ENCODE measurements around the gene GLO1.

The GLO1 gene

GRCh38 chr6:38722727-38723334 lies 19.9 kb upstream of the GLO1 start:
- Histone ChIP-seq H3K27me3 (ENCODE audit: control insufficient read depth, insufficient read depth, low read length) (no peaks in the 10 kb centered on the region), H3K4me3 (ENCODE audit: low read depth, low read length) (no peak overlapping the region), H3K9ac (ENCODE audit: low read depth, low read length) (no peak overlapping the region), H3K9me3 (ENCODE audit: control insufficient read depth, insufficient read depth, low read length) (no peaks in the 10 kb centered on the region), H3K36me3 (ENCODE audit: control insufficient read depth, insufficient read depth, low read length) (no peaks in the 10 kb centered on the region), H3K4me1 (ENCODE audit: control insufficient read depth, insufficient read depth, low read length) (no peaks in the 10 kb centered on the region)

- H3K4me1 ChIP-seq (ENCODE audit: control insufficient read depth, insufficient read depth, low read length) = no peaks in the 10 kb centered on the region
- no peaks in the 10 kb centered on the region for H3K36me3 ChIP-seq (ENCODE audit: control insufficient read depth, insufficient read depth, low read length)
- no peaks in the 10 kb centered on the region for H3K27me3 ChIP-seq (ENCODE audit: control insufficient read depth, insufficient read depth, low read length)
- H3K4me3 ChIP-seq (ENCODE audit: low read depth, low read length) = no peak overlapping the region
- H3K9ac ChIP-seq (ENCODE audit: low read depth, low read length) = no peak overlapping the region
- H3K9me3 ChIP-seq (ENCODE audit: control insufficient read depth, insufficient read depth, low read length) = no peaks in the 10 kb centered on the region
Measured at GRCh38 chr6:38722038-38722437, 19.1 kb upstream of the GLO1 start.

GRCh38 chr6:38720295-38720694 lies 17.4 kb upstream of the GLO1 start:
- H3K27me3 ChIP-seq (ENCODE audit: control insufficient read depth, insufficient read depth, low read length) = peaks cover 9% of the 10 kb centered on the region
- no peaks in the 10 kb centered on the region for H3K9me3 ChIP-seq (ENCODE audit: control insufficient read depth, insufficient read depth, low read length)
- no peaks in the 10 kb centered on the region for H3K4me1 ChIP-seq (ENCODE audit: control insufficient read depth, insufficient read depth, low read length)
- H3K9ac ChIP-seq (ENCODE audit: low read depth, low read length) = no peak overlapping the region
- H3K4me3 ChIP-seq (ENCODE audit: low read depth, low read length) = no peak overlapping the region
- no peaks in the 10 kb centered on the region for H3K36me3 ChIP-seq (ENCODE audit: control insufficient read depth, insufficient read depth, low read length)

- H3K4me1 ChIP-seq (ENCODE audit: control insufficient read depth, insufficient read depth, low read length) = no peaks in the 10 kb centered on the region
- no peak overlapping the region for H3K9ac ChIP-seq (ENCODE audit: low read depth, low read length)
- peaks cover 16% of the 10 kb centered on the region for H3K27me3 ChIP-seq (ENCODE audit: control insufficient read depth, insufficient read depth, low read length)
- H3K4me3 ChIP-seq (ENCODE audit: low read depth, low read length) = no peak overlapping the region
- H3K36me3 ChIP-seq (ENCODE audit: control insufficient read depth, insufficient read depth, low read length) = no peaks in the 10 kb centered on the region
- H3K9me3 ChIP-seq (ENCODE audit: control insufficient read depth, insufficient read depth, low read length) = no peaks in the 10 kb centered on the region
Measured at GRCh38 chr6:38719358-38719757, 16.4 kb upstream of the GLO1 start.

- Histone ChIP-seq H3K4me1 (ENCODE audit: control insufficient read depth, insufficient read depth, low read length) (no peaks in the 10 kb centered on the region), H3K27me3 (ENCODE audit: control insufficient read depth, insufficient read depth, low read length) (peaks cover 29% of the 10 kb centered on the region), H3K36me3 (ENCODE audit: control insufficient read depth, insufficient read depth, low read length) (no peaks in the 10 kb centered on the region), H3K9ac (ENCODE audit: low read depth, low read length) (no peak overlapping the region), H3K4me3 (ENCODE audit: low read depth, low read length) (no peak overlapping the region), H3K9me3 (ENCODE audit: control insufficient read depth, insufficient read depth, low read length) (no peaks in the 10 kb centered on the region)
Measured at GRCh38 chr6:38716825-38717224, 13.9 kb upstream of the GLO1 start.

- no peak within 1 kb of the TSS for H3K9ac ChIP-seq (ENCODE audit: low read depth, low read length)
- H3K27me3 ChIP-seq (ENCODE audit: control insufficient read depth, insufficient read depth, low read length) = peaks cover 29% of the 10 kb centered on the region
- H3K36me3 ChIP-seq (ENCODE audit: control insufficient read depth, insufficient read depth, low read length) = no peaks in the 10 kb centered on the region
- H3K4me3 ChIP-seq (ENCODE audit: low read depth, low read length) = peak within 1 kb of the TSS; percentile 43
- no peaks in the 10 kb centered on the region for H3K9me3 ChIP-seq (ENCODE audit: control insufficient read depth, insufficient read depth, low read length)
- no peaks in the 10 kb centered on the region for H3K4me1 ChIP-seq (ENCODE audit: control insufficient read depth, insufficient read depth, low read length)
Measured at GRCh38 chr6:38715016-38715689, 12.2 kb upstream of the GLO1 start, which contains the start of gene DNAH8. TSS of gene DNAH8 (plus strand) at chr6:38715311. CDS start at chr6:38722810, 7,499 bp downstream.

GRCh38 chr6:38714239-38715015 lies 11.5 kb upstream of the GLO1 start:
- no peaks in the 10 kb centered on the region for H3K9me3 ChIP-seq (ENCODE audit: control insufficient read depth, insufficient read depth, low read length)
- no peak overlapping the region for H3K9ac ChIP-seq (ENCODE audit: low read depth, low read length)
- peaks cover 29% of the 10 kb centered on the region for H3K27me3 ChIP-seq (ENCODE audit: control insufficient read depth, insufficient read depth, low read length)
- no peaks in the 10 kb centered on the region for H3K36me3 ChIP-seq (ENCODE audit: control insufficient read depth, insufficient read depth, low read length)
- peak overlapping the region; percentile 43 for H3K4me3 ChIP-seq (ENCODE audit: low read depth, low read length)
- no peaks in the 10 kb centered on the region for H3K4me1 ChIP-seq (ENCODE audit: control insufficient read depth, insufficient read depth, low read length)

- no peaks in the 10 kb centered on the region for H3K36me3 ChIP-seq (ENCODE audit: control insufficient read depth, insufficient read depth, low read length)
- no peaks in the 10 kb centered on the region for H3K4me1 ChIP-seq (ENCODE audit: control insufficient read depth, insufficient read depth, low read length)
- H3K9me3 ChIP-seq (ENCODE audit: control insufficient read depth, insufficient read depth, low read length) = no peaks in the 10 kb centered on the region
- H3K9ac ChIP-seq (ENCODE audit: low read depth, low read length) = no peak overlapping the region
- peaks cover 29% of the 10 kb centered on the region for H3K27me3 ChIP-seq (ENCODE audit: control insufficient read depth, insufficient read depth, low read length)
- no peak overlapping the region for H3K4me3 ChIP-seq (ENCODE audit: low read depth, low read length)
Measured at GRCh38 chr6:38713812-38714211, 10.9 kb upstream of the GLO1 start.

GRCh38 chr6:38708496-38708895 lies 5.6 kb upstream of the GLO1 start:
- Histone ChIP-seq H3K4me1 (ENCODE audit: control insufficient read depth, insufficient read depth, low read length) (no peaks in the 10 kb centered on the region), H3K9me3 (ENCODE audit: control insufficient read depth, insufficient read depth, low read length) (no peaks in the 10 kb centered on the region), H3K9ac (ENCODE audit: low read depth, low read length) (no peak overlapping the region), H3K27me3 (ENCODE audit: control insufficient read depth, insufficient read depth, low read length) (peaks cover 6% of the 10 kb centered on the region), H3K36me3 (ENCODE audit: control insufficient read depth, insufficient read depth, low read length) (no peaks in the 10 kb centered on the region), H3K4me3 (ENCODE audit: low read depth, low read length) (no peak overlapping the region)

- Histone ChIP-seq H3K27me3 (ENCODE audit: control insufficient read depth, insufficient read depth, low read length) (no peaks in the 10 kb centered on the region), H3K9me3 (ENCODE audit: control insufficient read depth, insufficient read depth, low read length) (no peaks in the 10 kb centered on the region), H3K4me3 (ENCODE audit: low read depth, low read length) (no peak overlapping the region), H3K4me1 (ENCODE audit: control insufficient read depth, insufficient read depth, low read length) (no peaks in the 10 kb centered on the region), H3K36me3 (ENCODE audit: control insufficient read depth, insufficient read depth, low read length) (no peaks in the 10 kb centered on the region), H3K9ac (ENCODE audit: low read depth, low read length) (no peak overlapping the region)
Measured at GRCh38 chr6:38705924-38706323, 3.0 kb upstream of the GLO1 start.

GRCh38 chr6:38703949-38704590 lies 1.1 kb upstream of the GLO1 start:
- Histone ChIP-seq H3K36me3 (ENCODE audit: control insufficient read depth, insufficient read depth, low read length) (peaks cover 3% of the 10 kb centered on the region), H3K27me3 (ENCODE audit: control insufficient read depth, insufficient read depth, low read length) (no peaks in the 10 kb centered on the region), H3K4me3 (ENCODE audit: low read depth, low read length) (no peak overlapping the region)

More at GRCh38 chr6:38703949-38704590, 1.1 kb upstream of the GLO1 start:
- H3K4me1 ChIP-seq (ENCODE audit: control insufficient read depth, insufficient read depth, low read length) = no peaks in the 10 kb centered on the region
- no peaks in the 10 kb centered on the region for H3K9me3 ChIP-seq (ENCODE audit: control insufficient read depth, insufficient read depth, low read length)
- H3K9ac ChIP-seq (ENCODE audit: low read depth, low read length) = no peak overlapping the region

All from iPS-15b (cell line).